HCT116 (cell line): ENCODE measurements around the gene SLC8A1. TPM values are rescaled to one million over a fixed set of nuclear protein-coding genes. Genes with fewer than 3 reads are reported as not detected.

Source experiments
- ATAC-seq: fragments of 200-7000 bp; cut with Tn5 transposase; 2 replicates; pipeline ENCODE4 v1.9.1; 2020; ENCODE audit warnings: mild to moderate bottlenecking, moderate library complexity
- BruUV-seq: library from RNA; stranded (reverse); fragments of 400-500 nt; replicated peaks from 2 replicates; lab custom pipeline; 2021; lab: Mats Ljungman, UMichigan
- CTCF ChIA-PET: fragments of 300-600 bp; sonication (Branson Sonifier 250); formaldehyde crosslinking; loops from one replicate; lab custom pipeline; 2021; ENCODE audit warnings: antibody characterized with exemption; lab: Charles Lee
- POLR2A ChIA-PET: fragments of 300-600, 350-600 bp; sonication (Branson Sonifier 250); formaldehyde crosslinking; loops from one replicate; lab custom pipeline; 2021; ENCODE audit warnings: antibody characterized with exemption; lab: Charles Lee
- RAD21 ChIA-PET, 2 experiments: fragments of 300-600 bp; sonication (Branson Sonifier 250); formaldehyde crosslinking; loops; one replicate each; lab custom pipeline; 2023; ENCODE audit warnings: low total read pairs in 2 of 2; ENCODE audit not compliant: uncharacterized antibody in 2 of 2, unreplicated experiment in 2 of 2, low non-redundant PET in 1 of 2; lab: Charles Lee
- DNase-seq: peaks from one replicate; pipeline ENCODE4 v3.0.0-alpha.2; 2010; ENCODE audit warnings: low read depth, low spot score
- H2AFZ ChIP-seq: fragments of 200-600 bp; shearing (Covaris generic), sonication (generic); 2 replicates; pipeline ENCODE4 v1.6.1; 2017; ENCODE audit warnings: low read depth, mixed run types, mixed read lengths, antibody characterized with exemption, low read length; ENCODE audit not compliant: poor library complexity, severe bottlenecking
- H3K27ac ChIP-seq: 2 replicates; pipeline ENCODE4 v1.5.1; 2012; ENCODE audit warnings: low read depth, low read length
- H3K27me3 ChIP-seq: fragments of 200-600 bp; sonication (generic); 2 replicates; pipeline ENCODE4 v1.6.1; 2016; ENCODE audit warnings: mixed run types, low read length, mixed read lengths; ENCODE audit not compliant: insufficient read depth
- H3K36me3 ChIP-seq, 2 experiments: fragments of 200-500 bp in 1 of 2; fragments of 200-600 bp in 1 of 2; sonication (Bioruptor generic) in 1 of 2; sonication (generic) in 1 of 2; 2 replicates each; pipeline versions ENCODE4 v1.5.1 to v1.6.1; 2014 to 2016; ENCODE audit warnings: low read length in 2 of 2, inconsistent platforms in 1 of 2, mixed read lengths in 1 of 2, mixed run types in 1 of 2; ENCODE audit not compliant: insufficient read depth in 2 of 2, control insufficient read depth in 1 of 2
- H3K4me1 ChIP-seq, 2 experiments: fragments of 200-600 bp in 1 of 2; sonication (generic) in 1 of 2; 2 replicates each; pipeline versions ENCODE4 v1.5.1 to v1.6.1; 2012 to 2017; ENCODE audit warnings: low read length in 2 of 2, inconsistent platforms in 1 of 2, mild to moderate bottlenecking in 1 of 2, mixed read lengths in 1 of 2, mixed run types in 1 of 2, moderate library complexity in 1 of 2; ENCODE audit not compliant: insufficient read depth in 2 of 2, control insufficient read depth in 1 of 2
- H3K4me2 ChIP-seq: fragments of 200-600 bp; sonication (generic); 2 replicates; pipeline ENCODE4 v1.6.1; 2017; ENCODE audit warnings: mixed run types, low read length, mixed read lengths
- H3K4me3 ChIP-seq, 2 experiments: fragments of 200-600 bp in 1 of 2; sonication (generic) in 1 of 2; replicated peaks in 1 of 2; 2 replicates each; pipeline ENCODE4 v1.5.1; 2011 to 2016; ENCODE audit warnings: low read length in 2 of 2, control low read depth in 1 of 2, low read depth in 1 of 2, mild to moderate bottlenecking in 1 of 2, mixed read lengths in 1 of 2, mixed run types in 1 of 2
- H3K79me2 ChIP-seq: fragments of 200-600 bp; sonication (generic); 2 replicates; pipeline ENCODE4 v1.6.1; 2017; ENCODE audit warnings: mild to moderate bottlenecking, mixed run types, low read length, moderate library complexity, mixed read lengths; ENCODE audit not compliant: insufficient read depth
- H3K9ac ChIP-seq: fragments of 200-600 bp; sonication (generic); 2 replicates; pipeline ENCODE4 v1.6.1; 2016; ENCODE audit warnings: low read length, mixed read lengths
- H3K9me2 ChIP-seq: fragments of 200-600 bp; sonication (generic), shearing (Covaris generic); 2 replicates; pipeline ENCODE4 v1.6.1; 2017; ENCODE audit warnings: mixed run types, mild to moderate bottlenecking, moderate library complexity; ENCODE audit not compliant: insufficient read depth
- H3K9me3 ChIP-seq, 2 experiments: fragments of 200-500 bp in 1 of 2; fragments of 200-600 bp in 1 of 2; sonication (Bioruptor generic) in 1 of 2; sonication (generic) in 1 of 2; 2 replicates each; pipeline ENCODE4 v1.6.1; 2014 to 2017; ENCODE audit warnings: low read length in 2 of 2, mixed read lengths in 2 of 2, inconsistent platforms in 1 of 2, low read depth in 1 of 2, mild to moderate bottlenecking in 1 of 2, mixed run types in 1 of 2, moderate library complexity in 1 of 2; ENCODE audit not compliant: control insufficient read depth in 1 of 2, insufficient read depth in 1 of 2
- H4K20me1 ChIP-seq: fragments of 200-600 bp; sonication (generic), shearing (Covaris generic); 2 replicates; pipeline ENCODE4 v1.6.1; 2017; ENCODE audit warnings: mixed run types, mild to moderate bottlenecking, moderate library complexity; ENCODE audit not compliant: insufficient read depth
- CBX3 ChIP-seq: IDR thresholded peaks from 2 replicates; pipeline ENCODE4 v1.6.1; 2012; ENCODE audit warnings: low read depth
- CEBPB ChIP-seq: IDR thresholded peaks from 2 replicates; pipeline ENCODE4 v1.6.1; 2012; ENCODE audit warnings: low read depth
- EGR1 ChIP-seq: IDR thresholded peaks from 2 replicates; pipeline ENCODE4 v1.6.1; 2012; ENCODE audit warnings: low read depth
- EZH2phosphoT487 ChIP-seq: fragments of 200-600 bp; IDR thresholded peaks from 2 replicates; pipeline ENCODE4 v1.6.1; 2018; ENCODE audit warnings: antibody characterized with exemption, borderline replicate concordance
- JUND ChIP-seq: IDR thresholded peaks from 2 replicates; pipeline ENCODE4 v1.6.1; 2012
- POLR2A ChIP-seq: IDR thresholded peaks from 2 replicates; pipeline ENCODE4 v1.7.0; 2011; ENCODE audit warnings: borderline replicate concordance; ENCODE audit not compliant: insufficient read depth, insufficient read length; ENCODE audit errors: extremely low read depth
- SP1 ChIP-seq: IDR thresholded peaks from 2 replicates; pipeline ENCODE4 v1.6.1; 2012; ENCODE audit warnings: low read depth
- SRF ChIP-seq: IDR thresholded peaks from 2 replicates; pipeline ENCODE4 v1.6.1; 2012; ENCODE audit warnings: low read depth
- YY1 ChIP-seq: IDR thresholded peaks from 2 replicates; pipeline ENCODE4 v1.6.1; 2011; ENCODE audit warnings: low read length, low read depth, moderate library complexity, mild to moderate bottlenecking; ENCODE audit not compliant: insufficient replicate concordance; ENCODE audit errors: extremely low read depth
- ZBTB33 ChIP-seq: IDR thresholded peaks from 2 replicates; pipeline ENCODE4 v1.6.1; 2011; ENCODE audit warnings: mild to moderate bottlenecking, low read length, moderate library complexity; ENCODE audit not compliant: insufficient replicate concordance; ENCODE audit errors: extremely low read depth
- ZFX ChIP-seq: fragments of 450-650 bp; IDR thresholded peaks from 2 replicates; pipeline ENCODE4 v1.6.1; 2017
- ZNF274 ChIP-seq: fragments of 200-500 bp; sonication (Bioruptor generic); IDR thresholded peaks from 2 replicates; pipeline ENCODE4 v1.6.1; 2014; ENCODE audit warnings: mild to moderate bottlenecking, low read depth, low read length, inconsistent platforms
- intact Hi-C: fragments of 100-400 bp; cut with micrococcal nuclease; formaldehyde crosslinking; loops from 2 replicates; pipeline ENCODE4 v1.10.0; 2022
- total RNA-seq: library from RNA; stranded (reverse); gene quantifications from one replicate; pipeline ENCODE4 v1.2.1, GENCODE V29; 2021; ENCODE audit not compliant: unreplicated experiment

The SLC8A1 gene
- total RNA-seq, 1 experiment from 2014 or later = 0.07 TPM

GRCh38 chr2:40260437-40260836, 191.5 kb downstream of the SLC8A1 start:
- ATAC-seq (no peak), DNase-seq (no peak)
- H3K27me3 ChIP-seq = peaks cover 20% of the 10 kb centered on the region
- no peaks in the 10 kb centered on the region for H3K9me2 ChIP-seq
- no peak overlapping the region for H2AFZ ChIP-seq
- no peaks in the 10 kb centered on the region for H4K20me1 ChIP-seq
- intact Hi-C loops = no loop called here
- RAD21 ChIA-PET = no interaction called here
- BruUV-seq = no TSS peak
- no peak overlapping the region for H3K9ac ChIP-seq
- TF ChIP-seq EGR1 = no peak
- no peak for TF ChIP-seq JUND
- TF ChIP-seq POLR2A = no peak
- no peak for TF ChIP-seq EZH2phosphoT487
- no peak for TF ChIP-seq SP1
- TF ChIP-seq ZBTB33 = no peak
- TF ChIP-seq CBX3 = no peak
- no peak for TF ChIP-seq SRF
- TF ChIP-seq ZFX = no peak
- TF ChIP-seq CEBPB = no peak
- no peak for TF ChIP-seq YY1
- TF ChIP-seq ZNF274 = no peak
- no peak overlapping the region for H3K27ac ChIP-seq
- no peaks in the 10 kb centered on the region for H3K36me3 ChIP-seq
- POLR2A ChIA-PET = no interaction called here
- H3K4me3 ChIP-seq = no peak overlapping the region
- no peak overlapping the region for H3K4me2 ChIP-seq
- H3K4me1 ChIP-seq = no peaks in the 10 kb centered on the region
- no peaks in the 10 kb centered on the region for H3K79me2 ChIP-seq
- H3K9me3 ChIP-seq = no peaks in the 10 kb centered on the region
- CTCF ChIA-PET = no interaction called here
